Measurements from ENCODE around the gene SOCS6. TPM values are rescaled to one million over a fixed set of nuclear protein-coding genes. Genes with fewer than 3 reads are reported as not detected.

SOCS6 gene
- total RNA-seq, 3 donors from 2014 or later (not counting 1 experiment from before 2014, with no cell fraction given), result 2.5 to 8.1 (median 4.7) TPM

DNA sequence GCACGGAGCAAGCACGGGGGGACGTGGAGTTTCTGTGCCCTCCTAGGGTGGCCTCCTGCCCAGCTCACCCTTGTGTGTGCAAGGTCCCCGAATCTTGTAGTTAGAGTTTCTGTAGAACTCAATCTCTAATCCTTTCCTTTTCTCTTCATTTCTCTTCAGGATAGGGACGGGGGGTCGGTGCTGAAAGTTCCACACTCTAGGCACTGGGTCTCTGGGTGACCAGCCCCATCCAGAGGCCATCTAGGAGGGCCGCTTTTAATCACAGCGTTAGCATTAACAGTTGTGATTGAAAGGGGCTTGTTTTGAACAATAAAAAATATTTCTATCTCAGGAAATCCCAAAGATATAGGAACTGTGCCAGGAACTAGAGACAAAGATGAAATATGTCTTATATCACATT lies 10.5 kb downstream of the SOCS6 start:
- ATAC-seq, result no peak
- WGBS (ENCODE audit: insufficient coverage), result 79% methylated on average over 7 of the region's 8 CpGs
- no peak overlapping the region for H3K27ac ChIP-seq (ENCODE audit: low read length)
- DNase-seq, result no peak
- H3K36me3 ChIP-seq (ENCODE audit: control insufficient read depth, insufficient read depth, low read length), result no peaks in the 10 kb centered on the region
- H3K27me3 Mint-ChIP-seq (ENCODE audit: low read depth in 2 of 2), result no peaks in the 10 kb centered on the region
- H3K4me1 ChIP-seq (ENCODE audit: control insufficient read depth, insufficient read depth, low read length), result peaks cover 8% of the 10 kb centered on the region
- no peaks in the 10 kb centered on the region for H3K9me3 Mint-ChIP-seq
- H3K27ac Mint-ChIP-seq, result no peak overlapping the region
- H3K4me3 ChIP-seq (ENCODE audit: low read length), result no peak overlapping the region
- H3K9me3 ChIP-seq (ENCODE audit: control insufficient read depth, insufficient read depth, low read length), result no peaks in the 10 kb centered on the region
- H3K4me1 Mint-ChIP-seq, result peaks cover 20 to 26% of the 10 kb centered on the region in 2 donors
- no peak overlapping the region for H3K4me3 Mint-ChIP-seq
- H3K36me3 Mint-ChIP-seq, result no peaks in the 10 kb centered on the region
- TF ChIP-seq, protein P1, sequence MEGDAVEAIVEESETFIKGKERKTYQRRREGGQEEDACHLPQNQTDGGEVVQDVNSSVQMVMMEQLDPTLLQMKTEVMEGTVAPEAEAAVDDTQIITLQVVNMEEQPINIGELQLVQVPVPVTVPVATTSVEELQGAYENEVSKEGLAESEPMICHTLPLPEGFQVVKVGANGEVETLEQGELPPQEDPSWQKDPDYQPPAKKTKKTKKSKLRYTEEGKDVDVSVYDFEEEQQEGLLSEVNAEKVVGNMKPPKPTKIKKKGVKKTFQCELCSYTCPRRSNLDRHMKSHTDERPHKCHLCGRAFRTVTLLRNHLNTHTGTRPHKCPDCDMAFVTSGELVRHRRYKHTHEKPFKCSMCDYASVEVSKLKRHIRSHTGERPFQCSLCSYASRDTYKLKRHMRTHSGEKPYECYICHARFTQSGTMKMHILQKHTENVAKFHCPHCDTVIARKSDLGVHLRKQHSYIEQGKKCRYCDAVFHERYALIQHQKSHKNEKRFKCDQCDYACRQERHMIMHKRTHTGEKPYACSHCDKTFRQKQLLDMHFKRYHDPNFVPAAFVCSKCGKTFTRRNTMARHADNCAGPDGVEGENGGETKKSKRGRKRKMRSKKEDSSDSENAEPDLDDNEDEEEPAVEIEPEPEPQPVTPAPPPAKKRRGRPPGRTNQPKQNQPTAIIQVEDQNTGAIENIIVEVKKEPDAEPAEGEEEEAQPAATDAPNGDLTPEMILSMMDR (IDR thresholded peaks at IDR 0.05), result no peak
- no peaks in the 10 kb centered on the region for H3K27me3 ChIP-seq (ENCODE audit: control insufficient read depth, insufficient read depth, low read length)
- intact Hi-C loops (cut with micrococcal nuclease), result no loop called here

DNA sequence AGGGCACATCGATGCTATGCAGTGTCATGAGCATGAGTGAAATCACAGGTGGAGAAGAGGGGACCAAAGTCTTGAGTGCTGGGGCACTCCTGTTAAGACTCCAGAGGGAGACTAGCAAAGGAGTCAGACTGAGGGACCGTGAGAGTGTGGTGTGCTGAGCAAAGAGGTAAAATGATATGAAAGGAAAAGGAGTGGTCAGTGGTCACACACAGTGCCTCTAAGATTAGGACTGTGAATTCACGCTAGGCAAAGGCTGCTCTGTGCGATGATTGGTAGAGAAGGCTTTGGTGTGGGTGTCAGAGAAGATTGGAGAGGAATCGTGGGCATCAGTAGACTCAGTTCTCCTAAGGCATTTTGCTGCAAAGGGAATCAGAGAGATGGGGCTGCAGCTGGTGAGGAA lies 12.8 kb downstream of the SOCS6 start:
- no peak overlapping the region for H3K4me3 Mint-ChIP-seq
- intact Hi-C loops (cut with micrococcal nuclease), result no loop called here
- H3K27me3 ChIP-seq (ENCODE audit: control insufficient read depth, insufficient read depth, low read length), result no peaks in the 10 kb centered on the region
- DNase-seq (no peak), ATAC-seq (peak in 1 of 3 donors; percentile 36)
- no peaks in the 10 kb centered on the region for H3K36me3 Mint-ChIP-seq
- H3K27ac ChIP-seq (ENCODE audit: low read length), result no peak overlapping the region
- peaks cover 12 to 15% of the 10 kb centered on the region in 2 donors for H3K4me1 Mint-ChIP-seq
- TF ChIP-seq, protein P1 (IDR thresholded peaks at IDR 0.05), result no peak
- H3K9me3 Mint-ChIP-seq, result no peaks in the 10 kb centered on the region
- peaks cover 8% of the 10 kb centered on the region for H3K4me1 ChIP-seq (ENCODE audit: control insufficient read depth, insufficient read depth, low read length)
- WGBS (ENCODE audit: insufficient coverage), result 56% methylated on average over 5 of the region's 5 CpGs
- no peak overlapping the region for H3K27ac Mint-ChIP-seq
- H3K27me3 Mint-ChIP-seq (ENCODE audit: low read depth in 2 of 2), result no peaks in the 10 kb centered on the region
- H3K36me3 ChIP-seq (ENCODE audit: control insufficient read depth, insufficient read depth, low read length), result no peaks in the 10 kb centered on the region
- no peaks in the 10 kb centered on the region for H3K9me3 ChIP-seq (ENCODE audit: control insufficient read depth, insufficient read depth, low read length)
- no peak overlapping the region for H3K4me3 ChIP-seq (ENCODE audit: low read length)

DNA sequence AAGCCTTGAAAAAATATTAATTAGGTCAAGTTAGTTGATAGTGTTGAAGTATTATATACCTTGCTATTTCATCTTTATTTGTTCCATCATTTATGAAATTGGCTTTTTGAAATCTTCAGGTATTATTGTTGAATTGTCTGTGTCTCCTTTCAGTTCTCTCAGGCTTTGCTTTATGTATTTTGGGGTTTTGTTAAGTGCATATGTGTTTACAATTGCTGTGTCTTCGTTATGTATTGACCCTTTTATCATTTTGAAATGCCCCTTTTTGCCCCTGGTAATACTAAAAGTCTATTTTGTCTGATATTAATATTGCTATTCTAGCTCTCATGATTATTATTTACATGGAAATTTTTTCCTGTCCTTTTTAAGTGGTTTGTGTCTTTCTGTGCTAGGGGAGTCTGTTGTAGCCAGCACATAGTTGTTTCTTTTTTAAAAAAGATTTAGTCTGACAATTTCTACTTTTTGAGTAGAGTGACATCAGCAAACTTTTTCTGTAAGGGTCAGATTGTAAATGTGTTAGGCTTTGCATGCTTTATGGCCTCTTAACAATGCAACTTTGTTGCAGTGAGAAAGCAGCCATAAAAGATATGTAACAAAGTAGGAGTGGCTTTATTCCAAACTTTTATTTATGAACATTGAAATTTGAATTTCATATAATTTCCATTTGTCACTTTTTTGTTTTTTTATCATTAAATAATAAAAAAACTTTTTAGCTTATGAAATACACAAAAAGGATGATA lies 19.9 kb downstream of the SOCS6 start:
- H3K36me3 ChIP-seq (ENCODE audit: control insufficient read depth, insufficient read depth, low read length), result no peaks in the 10 kb centered on the region
- H3K36me3 Mint-ChIP-seq, result no peaks in the 10 kb centered on the region
- H3K4me1 Mint-ChIP-seq, result peaks cover 7 to 11% of the 10 kb centered on the region in 2 donors
- ATAC-seq (no peak), DNase-seq (no peak)
- WGBS (ENCODE audit: insufficient coverage), result 80% methylated on average over 1 of the region's 1 CpG
- H3K4me1 ChIP-seq (ENCODE audit: control insufficient read depth, insufficient read depth, low read length), result no peaks in the 10 kb centered on the region
- H3K27me3 ChIP-seq (ENCODE audit: control insufficient read depth, insufficient read depth, low read length), result no peaks in the 10 kb centered on the region
- H3K4me3 ChIP-seq (ENCODE audit: low read length), result no peak overlapping the region
- H3K27me3 Mint-ChIP-seq (ENCODE audit: low read depth in 2 of 2), result no peaks in the 10 kb centered on the region
- H3K27ac Mint-ChIP-seq, result no peak overlapping the region
- no peak overlapping the region for H3K4me3 Mint-ChIP-seq
- intact Hi-C loops (cut with micrococcal nuclease), result no loop called here
- H3K27ac ChIP-seq (ENCODE audit: low read length), result no peak overlapping the region
- H3K9me3 Mint-ChIP-seq, result peaks cover 2 to 4% of the 10 kb centered on the region in 2 donors
- TF ChIP-seq, protein P1 (IDR thresholded peaks at IDR 0.05), result no peak
- peaks cover 3% of the 10 kb centered on the region for H3K9me3 ChIP-seq (ENCODE audit: control insufficient read depth, insufficient read depth, low read length)

Data from natural killer cell (primary cell).